ENCODE data around the gene SNX18. TPM values are rescaled to one million over a fixed set of nuclear protein-coding genes. Genes with fewer than 3 reads are reported as not detected.
"Not testable (repeated sequence)": the region's sequence is repeated elsewhere in the genome, so short reads cannot be mapped to it uniquely, and the experiment has no call there.

Gene SNX18
- polyA plus RNA-seq, 4 donors = 33.4 to 36.7 (median 35.7) TPM

GRCh38 chr5:54518818-54519508, 1.4 kb downstream of the SNX18 start:
- DNase-seq (ENCODE audit: low read depth in 4 of 4, low spot score in 3 of 4) = no peak

GRCh38 chr5:54519509-54519876, 1.9 kb downstream of the SNX18 start:
- DNase-seq (ENCODE audit: low read depth in 4 of 4, low spot score in 3 of 4) = no peak

- no peak for DNase-seq (ENCODE audit: low read depth in 4 of 4, low spot score in 3 of 4)
Measured at GRCh38 chr5:54520438-54520846, 2.9 kb downstream of the SNX18 start.

- no peak for DNase-seq (ENCODE audit: low read depth in 4 of 4, low spot score in 3 of 4)
Measured at GRCh38 chr5:54520940-54521339, 3.4 kb downstream of the SNX18 start.

GRCh38 chr5:54521856-54522479, 4.4 kb downstream of the SNX18 start:
- DNase-seq (ENCODE audit: low read depth in 4 of 4, low spot score in 3 of 4) = no peak

- no peak for DNase-seq (ENCODE audit: low read depth in 4 of 4, low spot score in 3 of 4)
Measured at GRCh38 chr5:54523534-54523933, 6.0 kb downstream of the SNX18 start.

- no peak for DNase-seq (ENCODE audit: low read depth in 4 of 4, low spot score in 3 of 4)
Measured at GRCh38 chr5:54524082-54524481, 6.5 kb downstream of the SNX18 start.

GRCh38 chr5:54524704-54525103, 7.1 kb downstream of the SNX18 start:
- DNase-seq (ENCODE audit: low read depth in 4 of 4, low spot score in 3 of 4) = no peak

GRCh38 chr5:54525261-54525660, 7.7 kb downstream of the SNX18 start:
- no peak for DNase-seq (ENCODE audit: low read depth in 4 of 4, low spot score in 3 of 4)

- DNase-seq (ENCODE audit: low read depth in 4 of 4, low spot score in 3 of 4) = no peak
Measured at GRCh38 chr5:54525692-54526091, 8.1 kb downstream of the SNX18 start.

- DNase-seq (ENCODE audit: low read depth in 4 of 4, low spot score in 3 of 4) = no peak
Measured at GRCh38 chr5:54526604-54527288, 9.2 kb downstream of the SNX18 start.

GRCh38 chr5:54528633-54529209, 11.2 kb downstream of the SNX18 start:
- DNase-seq (ENCODE audit: low read depth in 4 of 4, low spot score in 3 of 4) = no peak

- no peak for DNase-seq (ENCODE audit: low read depth in 4 of 4, low spot score in 3 of 4)
Measured at GRCh38 chr5:54529565-54529964, 12.0 kb downstream of the SNX18 start.

GRCh38 chr5:54531546-54531945, 14.0 kb downstream of the SNX18 start:
- DNase-seq (ENCODE audit: low read depth in 4 of 4, low spot score in 3 of 4) = no peak

GRCh38 chr5:54533541-54534190, 16.1 kb downstream of the SNX18 start:
- no peak for DNase-seq (ENCODE audit: low read depth in 4 of 4, low spot score in 3 of 4)

- DNase-seq (ENCODE audit: low read depth in 4 of 4, low spot score in 3 of 4) = no peak
Measured at GRCh38 chr5:54534191-54535004, 16.8 kb downstream of the SNX18 start.

GRCh38 chr5:54535149-54535844, 17.7 kb downstream of the SNX18 start:
- no peak for DNase-seq (ENCODE audit: low read depth in 4 of 4, low spot score in 3 of 4)

- not testable (repeated sequence) for DNase-seq (ENCODE audit: low read depth in 4 of 4, low spot score in 3 of 4)
Measured at GRCh38 chr5:54536375-54536774, 18.8 kb downstream of the SNX18 start.

GRCh38 chr5:54536861-54537260, 19.3 kb downstream of the SNX18 start:
- DNase-seq (ENCODE audit: low read depth in 4 of 4, low spot score in 3 of 4) = not testable (repeated sequence)

GRCh38 chr5:54537725-54538124, 20.2 kb downstream of the SNX18 start:
- no peak for DNase-seq (ENCODE audit: low read depth in 4 of 4, low spot score in 3 of 4)
